Kidney epithelial cell (primary cell): ENCODE measurements around the gene DAAM2. TPM values are rescaled to one million over a fixed set of nuclear protein-coding genes. Genes with fewer than 3 reads are reported as not detected.

Experiments used
- DNase-seq: peaks from one replicate; pipeline ENCODE4 v3.0.0-alpha.2; 2010; ENCODE audit warnings: low read depth
- H3K27me3 ChIP-seq: 2 replicates; pipeline ENCODE4 v1.6.0; 2011; ENCODE audit warnings: low read length; ENCODE audit not compliant: control insufficient read depth, insufficient read depth
- H3K36me3 ChIP-seq: 2 replicates; pipeline ENCODE4 v1.5.1; 2011; ENCODE audit warnings: low read length; ENCODE audit not compliant: control insufficient read depth, insufficient read depth
- H3K4me3 ChIP-seq: 2 replicates; pipeline ENCODE4 v1.5.1; 2011; ENCODE audit warnings: low read depth, mild to moderate bottlenecking, control low read depth, low read length
- total RNA-seq: library from RNA; depleted of rRNA; stranded (reverse); fragments of >200 nt; gene quantifications from 2 replicates; pipeline ENCODE4 v1.2.3, GENCODE V29; 2015
- TF ChIP-seq, protein P1 (sequence below): IDR thresholded peaks from 2 replicates; pipeline ENCODE4 v1.5.1; 2011; ENCODE audit warnings: mild to moderate bottlenecking, moderate library complexity, low read length, control low read depth, inconsistent platforms; ENCODE audit not compliant: insufficient read depth, poor library complexity, severe bottlenecking

The DAAM2 gene
- total RNA-seq, 1 donor from 2014 or later, result 1.3 TPM

DNA sequence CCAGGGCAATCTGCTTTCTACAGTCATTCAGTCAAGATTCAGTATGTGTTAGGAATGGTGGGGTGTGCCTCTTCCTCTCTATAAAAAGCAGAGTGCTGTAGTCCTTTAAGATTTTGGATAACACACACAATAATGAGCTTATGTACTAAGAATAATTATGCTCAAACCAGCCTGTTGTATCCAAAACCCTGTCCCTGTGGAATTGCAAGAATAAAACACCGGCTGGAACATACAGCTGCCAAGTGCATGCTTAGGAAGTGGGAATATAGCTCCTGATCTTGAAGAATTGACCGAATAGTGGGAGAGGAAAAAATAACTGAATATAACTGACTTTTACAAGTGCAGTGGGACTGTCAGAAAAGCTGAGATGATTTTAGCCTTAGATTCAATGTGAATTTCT lies 143.1 kb downstream of the DAAM2 start:
- TF ChIP-seq, protein P1, sequence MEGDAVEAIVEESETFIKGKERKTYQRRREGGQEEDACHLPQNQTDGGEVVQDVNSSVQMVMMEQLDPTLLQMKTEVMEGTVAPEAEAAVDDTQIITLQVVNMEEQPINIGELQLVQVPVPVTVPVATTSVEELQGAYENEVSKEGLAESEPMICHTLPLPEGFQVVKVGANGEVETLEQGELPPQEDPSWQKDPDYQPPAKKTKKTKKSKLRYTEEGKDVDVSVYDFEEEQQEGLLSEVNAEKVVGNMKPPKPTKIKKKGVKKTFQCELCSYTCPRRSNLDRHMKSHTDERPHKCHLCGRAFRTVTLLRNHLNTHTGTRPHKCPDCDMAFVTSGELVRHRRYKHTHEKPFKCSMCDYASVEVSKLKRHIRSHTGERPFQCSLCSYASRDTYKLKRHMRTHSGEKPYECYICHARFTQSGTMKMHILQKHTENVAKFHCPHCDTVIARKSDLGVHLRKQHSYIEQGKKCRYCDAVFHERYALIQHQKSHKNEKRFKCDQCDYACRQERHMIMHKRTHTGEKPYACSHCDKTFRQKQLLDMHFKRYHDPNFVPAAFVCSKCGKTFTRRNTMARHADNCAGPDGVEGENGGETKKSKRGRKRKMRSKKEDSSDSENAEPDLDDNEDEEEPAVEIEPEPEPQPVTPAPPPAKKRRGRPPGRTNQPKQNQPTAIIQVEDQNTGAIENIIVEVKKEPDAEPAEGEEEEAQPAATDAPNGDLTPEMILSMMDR, result no peak
- no peak for DNase-seq
- peaks cover 2% of the 10 kb centered on the region for H3K27me3 ChIP-seq
- H3K4me3 ChIP-seq, result no peak overlapping the region
- H3K36me3 ChIP-seq, result no peaks in the 10 kb centered on the region

DNA sequence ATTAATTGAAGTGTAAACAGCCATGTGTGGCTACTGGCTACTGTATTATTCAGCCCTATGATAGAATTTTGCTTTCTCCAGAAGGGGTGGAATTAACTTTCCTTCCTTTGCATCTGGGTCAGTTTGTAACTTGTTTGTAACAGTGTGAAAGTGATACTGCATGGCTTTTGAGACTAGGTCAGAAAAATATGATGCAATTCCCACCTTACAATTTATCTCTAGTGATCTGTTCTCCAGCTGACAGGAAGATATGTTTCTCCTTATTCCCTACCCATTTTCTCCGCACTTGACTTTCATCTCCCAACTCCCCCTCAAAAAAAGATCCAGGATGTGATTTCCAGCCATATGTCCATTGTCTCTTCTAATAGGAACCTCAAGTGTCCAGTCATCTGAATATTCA lies 144.7 kb downstream of the DAAM2 start:
- TF ChIP-seq, protein P1, result no peak
- peaks cover 2% of the 10 kb centered on the region for H3K27me3 ChIP-seq
- H3K36me3 ChIP-seq, result no peaks in the 10 kb centered on the region
- H3K4me3 ChIP-seq, result no peak overlapping the region
- no peak for DNase-seq

DNA sequence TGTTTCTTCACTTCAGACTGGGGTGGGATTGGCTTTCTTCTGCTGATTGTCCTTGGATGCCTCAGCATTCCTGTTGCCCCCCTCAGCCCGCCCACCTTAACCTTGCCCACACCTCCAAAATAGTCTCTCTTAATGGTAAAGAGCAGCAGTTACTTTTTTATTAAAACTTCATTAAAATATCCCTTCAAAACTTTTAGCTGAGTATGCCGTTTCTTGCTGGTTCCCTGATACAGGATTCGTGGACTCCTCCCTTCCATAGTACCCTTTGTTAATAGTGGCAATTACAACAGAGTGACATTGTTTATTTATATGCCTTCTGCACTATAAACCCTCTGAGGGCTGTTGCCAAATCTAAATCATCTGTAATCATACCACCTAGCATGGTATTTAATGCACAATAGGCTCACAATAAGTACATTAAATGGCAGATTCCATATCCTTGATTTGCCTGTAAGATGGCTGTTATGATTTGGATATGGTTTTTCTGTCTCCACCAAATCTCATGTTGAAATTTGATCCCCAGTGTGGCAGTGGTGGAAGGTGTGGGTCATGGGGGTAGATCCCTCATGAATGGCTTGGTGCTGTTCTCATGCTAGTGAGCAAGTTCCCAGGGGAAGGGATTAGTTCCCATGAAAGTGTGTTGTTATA lies 145.6 kb downstream of the DAAM2 start:
- Histone ChIP-seq H3K36me3 (no peaks in the 10 kb centered on the region), H3K4me3 (no peak overlapping the region), H3K27me3 (peaks cover 2% of the 10 kb centered on the region)
- TF ChIP-seq, protein P1, result no peak
- DNase-seq, result no peak

GRCh38 chr6:39938773-39939654 lies 146.8 kb downstream of the DAAM2 start:
- Histone ChIP-seq H3K4me3 (no peak overlapping the region), H3K36me3 (no peaks in the 10 kb centered on the region), H3K27me3 (peaks cover 2% of the 10 kb centered on the region)
- no peak for DNase-seq
- TF ChIP-seq, protein P1, result no peak

DNA sequence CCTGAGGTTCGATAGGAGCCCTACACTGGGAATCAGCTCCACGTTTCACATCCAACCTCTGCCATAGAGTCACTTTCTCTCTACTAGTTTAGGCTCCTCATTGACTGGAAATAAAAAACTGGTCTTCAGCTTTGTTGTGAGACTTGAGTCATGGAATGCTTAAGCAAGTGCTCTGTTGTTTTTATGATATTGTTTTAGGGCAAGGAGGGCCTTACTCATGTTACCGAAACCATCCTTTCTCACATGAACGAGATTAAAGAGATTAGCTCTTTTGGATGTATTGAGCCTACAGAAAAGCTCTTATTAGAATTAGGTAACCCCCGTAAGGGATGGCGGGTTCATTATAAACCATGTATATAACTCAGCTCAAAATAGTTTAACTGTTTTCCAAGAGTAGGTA lies 149.0 kb downstream of the DAAM2 start:
- Histone ChIP-seq H3K27me3 (peaks cover 2% of the 10 kb centered on the region), H3K4me3 (no peak overlapping the region), H3K36me3 (no peaks in the 10 kb centered on the region)
- TF ChIP-seq, protein P1, result no peak
- DNase-seq, result no peak
